DLD1 (cell line): ENCODE data around the gene RNF128.
"Not testable (repeated sequence)": the region's sequence is repeated elsewhere in the genome, so short reads cannot be mapped to it uniquely, and the experiment has no call there.

Experiments
- in situ Hi-C: cut with HindIII; loops from 2 replicates; pipeline ENCODE4 v1.10.0; 2017; ENCODE audit warnings: low sequenced_read_pairs

Gene RNF128

GRCh38 chrX:106742805-106743204 is 16.3 kb downstream of the RNF128 start:
- in situ Hi-C loops = no loop called here

GRCh38 chrX:106748377-106748776 is 21.9 kb downstream of the RNF128 start:
- in situ Hi-C loops = no loop called here

- in situ Hi-C loops = no loop called here
Measured at GRCh38 chrX:106751407-106751806, 24.9 kb downstream of the RNF128 start.

- in situ Hi-C loops = no loop called here
Measured at GRCh38 chrX:106752101-106752678, 25.7 kb downstream of the RNF128 start.

- in situ Hi-C loops = not testable (repeated sequence)
Measured at GRCh38 chrX:106769288-106769687, 42.8 kb downstream of the RNF128 start.

- in situ Hi-C loops = no loop called here
Measured at GRCh38 chrX:106774981-106775380, 48.5 kb downstream of the RNF128 start.

GRCh38 chrX:106780264-106780663 is 53.8 kb downstream of the RNF128 start:
- in situ Hi-C loops = no loop called here

GRCh38 chrX:106780664-106781377 is 54.3 kb downstream of the RNF128 start:
- in situ Hi-C loops = no loop called here

GRCh38 chrX:106783716-106784115 is 57.2 kb downstream of the RNF128 start:
- in situ Hi-C loops = no loop called here

GRCh38 chrX:106791495-106791894 is 65.0 kb downstream of the RNF128 start:
- in situ Hi-C loops = no loop called here

GRCh38 chrX:106802063-106802387 is 75.5 kb downstream of the RNF128 start:
- in situ Hi-C loops = no loop called here

GRCh38 chrX:106802388-106803275 is 76.1 kb downstream of the RNF128 start, which contains the start of gene TBC1D8B:
Gene TBC1D8B (plus strand): TSS chrX:106802673. CDS start chrX:106802854, 181 bp downstream.
- in situ Hi-C loops = no loop called here

GRCh38 chrX:106811131-106811910 is 84.8 kb downstream of the RNF128 start:
- in situ Hi-C loops = no loop called here

GRCh38 chrX:106812930-106813329 is 86.4 kb downstream of the RNF128 start:
- in situ Hi-C loops = not testable (repeated sequence)

GRCh38 chrX:106814093-106814492 is 87.6 kb downstream of the RNF128 start:
- in situ Hi-C loops = not testable (repeated sequence)
